Measurements from ENCODE around the gene SCAMP1.

SCAMP1 gene

GRCh38 chr5:78483809-78484521, 123.5 kb downstream of the SCAMP1 start:
- Histone ChIP-seq H3K79me2 (ENCODE audit: insufficient read depth, low read length) (no peaks in the 10 kb centered on the region), H3K9me3 (ENCODE audit: insufficient read depth, low read length) (no peaks in the 10 kb centered on the region), H2AFZ (ENCODE audit: low read depth, low read length, severe bottlenecking) (no peak overlapping the region), H3K9ac (ENCODE audit: low read length) (peak overlapping the region; percentile 13; the same call in 1 of the 2 replicates), H3K27me3 (ENCODE audit: low read length) (no peaks in the 10 kb centered on the region), H3K4me3 (ENCODE audit: insufficient read depth, low read length, poor library complexity, severe bottlenecking) (no peak overlapping the region), H3K9me2 (replicated peaks; ENCODE audit: insufficient read depth, low read length) (no peaks in the 10 kb centered on the region), H3K36me3 (ENCODE audit: low read length) (no peaks in the 10 kb centered on the region), H3F3A (ENCODE audit: insufficient read depth) (peaks cover 45% of the 10 kb centered on the region), H3K4me2 (ENCODE audit: low read depth, low read length, poor library complexity, severe bottlenecking) (peak overlapping the region; percentile 39), H4K20me1 (ENCODE audit: low read depth, low read length) (no peaks in the 10 kb centered on the region), H3K27ac (ENCODE audit: low read depth, low read length) (peak overlapping the region; percentile 46)
- TF ChIP-seq EZH2phosphoT487 (conservative IDR thresholded peaks at IDR 0.05; ENCODE audit: low read length): no peak

DNA sequence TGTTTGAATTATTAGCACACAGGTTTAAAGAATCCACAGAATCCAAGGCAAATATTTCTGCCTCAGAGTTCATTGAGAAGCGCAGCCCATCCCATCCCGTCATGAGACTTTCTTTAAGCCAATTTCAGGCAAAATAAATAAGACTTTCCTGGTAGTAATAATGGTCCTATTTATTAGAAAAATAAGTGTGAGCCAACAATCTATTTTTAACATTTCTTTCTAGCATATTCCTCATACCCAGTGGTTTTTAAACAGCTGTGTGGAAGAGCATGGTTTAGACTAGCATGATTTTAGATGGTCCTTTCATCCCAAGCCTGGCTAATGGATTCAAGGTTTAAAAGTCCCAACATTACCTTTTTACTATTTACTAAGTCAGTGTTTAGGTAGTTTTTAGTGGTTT, 125.8 kb downstream of the SCAMP1 start:
- H3K4me2 ChIP-seq (ENCODE audit: low read depth, low read length, poor library complexity, severe bottlenecking): no peak overlapping the region
- no peaks in the 10 kb centered on the region for H3K36me3 ChIP-seq (ENCODE audit: low read length)
- H2AFZ ChIP-seq (ENCODE audit: low read depth, low read length, severe bottlenecking): no peak overlapping the region
- H3K9ac ChIP-seq (ENCODE audit: low read length): no peak overlapping the region
- H3K9me3 ChIP-seq (ENCODE audit: insufficient read depth, low read length): no peaks in the 10 kb centered on the region
- peaks cover 41% of the 10 kb centered on the region for H3F3A ChIP-seq (ENCODE audit: insufficient read depth)
- H3K27ac ChIP-seq (ENCODE audit: low read depth, low read length): no peak overlapping the region
- H3K79me2 ChIP-seq (ENCODE audit: insufficient read depth, low read length): peaks cover 7% of the 10 kb centered on the region; the same call in 1 of the 2 replicates
- no peaks in the 10 kb centered on the region for H3K27me3 ChIP-seq (ENCODE audit: low read length)
- no peak overlapping the region for H3K4me3 ChIP-seq (ENCODE audit: insufficient read depth, low read length, poor library complexity, severe bottlenecking)
- TF ChIP-seq, protein P1, sequence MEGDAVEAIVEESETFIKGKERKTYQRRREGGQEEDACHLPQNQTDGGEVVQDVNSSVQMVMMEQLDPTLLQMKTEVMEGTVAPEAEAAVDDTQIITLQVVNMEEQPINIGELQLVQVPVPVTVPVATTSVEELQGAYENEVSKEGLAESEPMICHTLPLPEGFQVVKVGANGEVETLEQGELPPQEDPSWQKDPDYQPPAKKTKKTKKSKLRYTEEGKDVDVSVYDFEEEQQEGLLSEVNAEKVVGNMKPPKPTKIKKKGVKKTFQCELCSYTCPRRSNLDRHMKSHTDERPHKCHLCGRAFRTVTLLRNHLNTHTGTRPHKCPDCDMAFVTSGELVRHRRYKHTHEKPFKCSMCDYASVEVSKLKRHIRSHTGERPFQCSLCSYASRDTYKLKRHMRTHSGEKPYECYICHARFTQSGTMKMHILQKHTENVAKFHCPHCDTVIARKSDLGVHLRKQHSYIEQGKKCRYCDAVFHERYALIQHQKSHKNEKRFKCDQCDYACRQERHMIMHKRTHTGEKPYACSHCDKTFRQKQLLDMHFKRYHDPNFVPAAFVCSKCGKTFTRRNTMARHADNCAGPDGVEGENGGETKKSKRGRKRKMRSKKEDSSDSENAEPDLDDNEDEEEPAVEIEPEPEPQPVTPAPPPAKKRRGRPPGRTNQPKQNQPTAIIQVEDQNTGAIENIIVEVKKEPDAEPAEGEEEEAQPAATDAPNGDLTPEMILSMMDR (IDR thresholded peaks at IDR 0.05; ENCODE audit: insufficient read depth, low read length, poor library complexity, severe bottlenecking): no peak
- TF ChIP-seq EZH2phosphoT487 (conservative IDR thresholded peaks at IDR 0.05; ENCODE audit: low read length): no peak
- no peaks in the 10 kb centered on the region for H3K9me2 ChIP-seq (replicated peaks; ENCODE audit: insufficient read depth, low read length)
- no peaks in the 10 kb centered on the region for H4K20me1 ChIP-seq (ENCODE audit: low read depth, low read length)

- Histone ChIP-seq H3K9me2 (replicated peaks; ENCODE audit: insufficient read depth, low read length) (no peaks in the 10 kb centered on the region), H4K20me1 (ENCODE audit: low read depth, low read length) (no peaks in the 10 kb centered on the region), H3K9ac (ENCODE audit: low read length) (no peak overlapping the region), H3K9me3 (ENCODE audit: insufficient read depth, low read length) (no peaks in the 10 kb centered on the region), H3K4me2 (ENCODE audit: low read depth, low read length, poor library complexity, severe bottlenecking) (no peak overlapping the region), H3K4me3 (ENCODE audit: insufficient read depth, low read length, poor library complexity, severe bottlenecking) (no peak overlapping the region), H3K27ac (ENCODE audit: low read depth, low read length) (no peak overlapping the region), H2AFZ (ENCODE audit: low read depth, low read length, severe bottlenecking) (no peak overlapping the region), H3K79me2 (ENCODE audit: insufficient read depth, low read length) (peaks cover 16% of the 10 kb centered on the region; the same call in 1 of the 2 replicates), H3K27me3 (ENCODE audit: low read length) (no peaks in the 10 kb centered on the region), H3K36me3 (ENCODE audit: low read length) (no peaks in the 10 kb centered on the region), H3F3A (ENCODE audit: insufficient read depth) (peaks cover 34% of the 10 kb centered on the region)
- TF ChIP-seq EZH2phosphoT487 (conservative IDR thresholded peaks at IDR 0.05; ENCODE audit: low read length): no peak
Measured at GRCh38 chr5:78487846-78488245, 127.4 kb downstream of the SCAMP1 start.

DNA sequence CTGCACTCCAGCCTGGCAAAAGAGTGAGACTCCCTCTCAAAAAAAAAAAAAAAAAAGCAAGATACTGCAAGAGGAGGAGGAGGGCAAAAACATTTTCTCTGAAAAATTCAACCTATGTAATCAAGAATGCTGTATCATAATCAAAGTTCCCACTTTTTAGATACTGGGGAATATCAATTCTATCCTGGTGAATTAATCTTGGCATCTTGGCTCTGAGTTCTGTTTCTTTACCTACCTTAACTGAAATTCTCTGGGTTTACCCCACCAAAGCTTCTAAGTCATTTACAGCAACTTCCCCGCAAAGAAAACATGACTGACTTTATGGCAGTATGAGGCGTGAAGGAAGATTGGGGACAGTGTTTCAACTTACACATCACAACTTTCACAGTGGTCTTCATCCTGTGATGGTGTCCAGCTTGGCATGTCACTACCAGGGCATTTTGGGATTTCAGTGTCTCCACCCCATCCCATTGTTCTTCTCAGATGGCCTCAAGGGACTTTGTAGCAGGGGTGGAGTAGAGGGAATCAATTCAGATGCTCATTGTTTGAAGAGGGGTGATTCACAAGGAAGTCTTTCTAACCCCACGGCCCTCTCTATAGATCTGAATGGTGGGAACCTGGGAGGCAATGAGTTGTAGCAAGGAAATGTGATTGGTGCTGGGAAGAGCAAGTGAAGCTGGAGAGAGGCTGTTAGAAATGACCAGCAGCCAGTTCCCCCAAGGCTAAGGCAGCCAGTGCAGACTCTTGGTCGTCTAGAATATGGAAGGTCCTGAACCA, 130.5 kb downstream of the SCAMP1 start:
- H3K4me2 ChIP-seq (ENCODE audit: low read depth, low read length, poor library complexity, severe bottlenecking): no peak overlapping the region
- peaks cover 11% of the 10 kb centered on the region; the same call in 1 of the 2 replicates for H3F3A ChIP-seq (ENCODE audit: insufficient read depth)
- H3K4me3 ChIP-seq (ENCODE audit: insufficient read depth, low read length, poor library complexity, severe bottlenecking): no peak overlapping the region
- no peaks in the 10 kb centered on the region for H4K20me1 ChIP-seq (ENCODE audit: low read depth, low read length)
- no peak overlapping the region for H2AFZ ChIP-seq (ENCODE audit: low read depth, low read length, severe bottlenecking)
- H3K9me2 ChIP-seq (replicated peaks; ENCODE audit: insufficient read depth, low read length): no peaks in the 10 kb centered on the region
- no peaks in the 10 kb centered on the region for H3K9me3 ChIP-seq (ENCODE audit: insufficient read depth, low read length)
- 0 out of 2 replicates have a peak, but pooled peaks cover 2% of the 10 kb centered on the region for H3K36me3 ChIP-seq (ENCODE audit: low read length)
- no peak overlapping the region for H3K27ac ChIP-seq (ENCODE audit: low read depth, low read length)
- H3K9ac ChIP-seq (ENCODE audit: low read length): no peak overlapping the region
- no peak for TF ChIP-seq EZH2phosphoT487 (conservative IDR thresholded peaks at IDR 0.05; ENCODE audit: low read length)
- TF ChIP-seq, protein P1 (IDR thresholded peaks at IDR 0.05; ENCODE audit: insufficient read depth, low read length, poor library complexity, severe bottlenecking): no peak
- H3K79me2 ChIP-seq (ENCODE audit: insufficient read depth, low read length): peaks cover 43% of the 10 kb centered on the region
- H3K27me3 ChIP-seq (ENCODE audit: low read length): no peaks in the 10 kb centered on the region
